VCaP (cell line): ENCODE measurements around the gene ACOX3.
"Not testable (repeated sequence)": the region's sequence is repeated elsewhere in the genome, so short reads cannot be mapped to it uniquely, and the experiment has no call there.

ENCODE experiments used
- H3K27ac ChIP-seq: fragments of 450-650 bp; 2 replicates; pipeline ENCODE4 v1.5.1; 2017
- TF ChIP-seq, protein P1 (sequence below): fragments of 450-650 bp; conservative IDR thresholded peaks from 2 replicates; pipeline ENCODE4 v1.5.1; 2017; ENCODE audit warnings: mild to moderate bottlenecking, moderate library complexity

ACOX3 gene

DNA sequence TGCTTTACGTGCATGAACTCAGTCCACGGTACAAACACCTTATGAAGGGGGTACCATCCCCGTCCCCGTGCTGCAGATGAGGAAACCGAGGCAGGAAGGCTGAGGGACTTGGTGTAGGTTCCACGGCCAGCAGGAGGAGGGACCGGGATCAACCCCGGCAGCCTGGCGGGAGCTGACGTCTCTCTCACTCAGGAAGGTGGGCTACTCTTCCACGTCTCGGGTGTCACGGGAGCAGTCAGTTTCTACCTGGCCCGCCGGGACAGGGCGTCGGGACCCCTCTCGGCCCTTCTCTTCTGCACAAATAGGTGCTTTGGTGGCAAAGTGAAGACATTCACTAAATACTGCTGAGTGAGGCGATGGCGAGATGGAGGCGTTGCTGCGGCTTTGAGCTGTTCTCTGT lies 53.3 kb downstream of the ACOX3 start:
- no peak overlapping the region for H3K27ac ChIP-seq
- TF ChIP-seq, protein P1, sequence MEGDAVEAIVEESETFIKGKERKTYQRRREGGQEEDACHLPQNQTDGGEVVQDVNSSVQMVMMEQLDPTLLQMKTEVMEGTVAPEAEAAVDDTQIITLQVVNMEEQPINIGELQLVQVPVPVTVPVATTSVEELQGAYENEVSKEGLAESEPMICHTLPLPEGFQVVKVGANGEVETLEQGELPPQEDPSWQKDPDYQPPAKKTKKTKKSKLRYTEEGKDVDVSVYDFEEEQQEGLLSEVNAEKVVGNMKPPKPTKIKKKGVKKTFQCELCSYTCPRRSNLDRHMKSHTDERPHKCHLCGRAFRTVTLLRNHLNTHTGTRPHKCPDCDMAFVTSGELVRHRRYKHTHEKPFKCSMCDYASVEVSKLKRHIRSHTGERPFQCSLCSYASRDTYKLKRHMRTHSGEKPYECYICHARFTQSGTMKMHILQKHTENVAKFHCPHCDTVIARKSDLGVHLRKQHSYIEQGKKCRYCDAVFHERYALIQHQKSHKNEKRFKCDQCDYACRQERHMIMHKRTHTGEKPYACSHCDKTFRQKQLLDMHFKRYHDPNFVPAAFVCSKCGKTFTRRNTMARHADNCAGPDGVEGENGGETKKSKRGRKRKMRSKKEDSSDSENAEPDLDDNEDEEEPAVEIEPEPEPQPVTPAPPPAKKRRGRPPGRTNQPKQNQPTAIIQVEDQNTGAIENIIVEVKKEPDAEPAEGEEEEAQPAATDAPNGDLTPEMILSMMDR = no peak

DNA sequence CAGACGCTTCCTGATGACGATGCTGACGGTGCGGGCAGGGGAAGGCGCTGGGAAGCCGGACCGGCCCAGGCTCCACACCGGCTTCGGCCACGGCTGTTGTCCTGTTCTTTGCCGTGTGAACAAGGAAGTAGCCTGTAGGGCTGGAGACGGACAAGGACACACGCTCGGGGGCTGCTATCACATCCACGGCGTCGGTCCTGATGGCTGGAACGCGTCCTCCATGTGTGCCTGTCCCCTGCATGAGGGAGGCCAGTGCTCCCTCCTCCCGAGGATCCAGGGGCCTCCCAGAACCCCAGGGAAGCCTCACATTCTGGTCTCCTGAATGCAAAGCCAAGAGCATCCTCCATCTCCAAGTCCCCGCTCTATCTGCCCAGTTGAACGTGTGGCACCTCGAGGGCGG lies 53.8 kb downstream of the ACOX3 start:
- TF ChIP-seq, protein P1 = no peak
- no peak overlapping the region for H3K27ac ChIP-seq

DNA sequence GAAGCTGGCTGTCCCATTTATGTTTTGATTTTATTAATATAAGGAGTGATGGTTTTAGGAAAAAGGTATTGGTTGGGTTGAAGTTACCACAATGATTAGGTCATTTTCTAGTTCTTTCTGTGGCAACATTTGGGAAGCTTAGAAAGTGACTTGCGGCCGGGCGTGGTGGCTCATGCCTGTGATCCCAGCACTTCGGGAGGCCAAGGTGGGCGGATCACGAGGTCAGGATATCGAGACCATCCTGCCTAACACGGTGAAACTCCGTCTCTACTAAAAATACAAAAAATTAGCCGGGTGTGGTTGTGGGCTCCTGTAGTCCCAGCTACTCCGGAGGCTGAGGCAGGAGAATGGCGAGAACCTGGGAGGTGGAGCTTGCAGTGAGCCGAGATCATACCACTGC lies 54.4 kb downstream of the ACOX3 start:
- not testable (repeated sequence) for H3K27ac ChIP-seq

DNA sequence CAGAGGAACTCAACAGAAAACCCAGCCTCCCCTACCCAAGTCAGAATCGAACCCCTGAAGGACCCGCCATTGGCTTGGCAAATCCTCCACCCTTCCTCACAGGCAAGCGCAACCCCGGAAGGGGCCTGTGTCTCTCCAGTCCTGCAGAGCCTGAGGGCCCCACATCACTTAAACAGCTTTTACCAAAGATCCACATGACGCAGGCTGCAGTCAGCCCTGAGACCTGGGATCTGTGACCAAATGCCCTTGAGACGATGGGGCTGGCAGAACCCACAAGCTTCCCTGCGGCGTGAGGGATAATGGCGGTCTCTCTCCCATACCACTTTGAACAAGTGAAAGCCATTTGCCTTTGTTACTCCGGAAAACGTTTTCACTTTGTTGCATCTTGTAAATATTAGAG lies 54.9 kb downstream of the ACOX3 start:
- no peak overlapping the region for H3K27ac ChIP-seq
- TF ChIP-seq, protein P1 = no peak

DNA sequence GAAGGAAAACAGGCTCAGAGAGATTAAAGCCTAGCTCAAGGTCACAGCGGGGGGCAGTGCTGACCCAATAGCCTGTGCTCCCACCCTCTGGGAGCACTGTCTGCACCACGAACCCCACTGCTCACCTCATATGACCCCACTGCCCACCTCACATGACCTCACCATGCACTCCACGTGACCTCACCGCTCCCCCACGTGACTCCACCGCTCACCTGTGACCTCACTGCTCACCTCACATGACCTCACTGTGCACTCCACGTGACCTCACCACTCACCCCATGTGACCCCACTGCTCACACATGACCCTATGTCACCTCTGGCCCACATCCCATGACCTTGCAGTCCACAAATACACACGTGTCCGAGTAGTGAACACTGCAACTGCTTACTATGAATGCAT lies 55.4 kb downstream of the ACOX3 start:
- TF ChIP-seq, protein P1 = no peak
- no peak overlapping the region for H3K27ac ChIP-seq

DNA sequence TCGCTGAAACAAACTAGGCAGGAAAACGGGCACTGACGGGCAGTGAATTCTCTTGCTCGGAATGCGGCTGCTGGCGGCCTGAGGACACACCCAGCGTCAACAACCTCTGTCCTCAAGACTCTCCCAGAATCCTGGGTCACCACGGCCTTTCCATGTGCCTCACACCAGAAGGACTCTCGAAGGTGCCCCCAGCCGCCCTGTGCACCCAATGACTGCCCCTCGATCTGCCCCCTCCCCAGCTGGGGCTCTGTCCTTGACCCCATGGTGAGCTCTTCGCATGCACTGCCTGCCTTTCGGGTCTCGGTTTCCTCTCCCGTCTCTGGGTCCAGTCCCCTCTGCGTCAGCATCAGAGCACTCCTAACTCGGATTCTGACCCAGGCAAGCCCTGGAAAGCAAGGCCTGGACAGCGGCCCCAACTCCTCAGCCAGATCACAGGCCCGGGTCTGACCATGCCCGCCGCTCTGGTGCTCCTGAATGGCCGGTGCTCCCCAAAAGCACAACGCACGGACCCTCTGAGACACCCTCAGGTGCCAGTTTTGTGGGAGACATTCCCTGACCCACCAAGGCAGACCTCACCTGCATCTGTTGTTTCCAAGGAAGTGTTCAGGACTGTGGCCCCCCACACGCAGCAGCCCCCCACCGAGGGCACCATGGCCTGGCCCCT lies 56.0 kb downstream of the ACOX3 start:
- TF ChIP-seq, protein P1 = no peak
- no peak overlapping the region for H3K27ac ChIP-seq

DNA sequence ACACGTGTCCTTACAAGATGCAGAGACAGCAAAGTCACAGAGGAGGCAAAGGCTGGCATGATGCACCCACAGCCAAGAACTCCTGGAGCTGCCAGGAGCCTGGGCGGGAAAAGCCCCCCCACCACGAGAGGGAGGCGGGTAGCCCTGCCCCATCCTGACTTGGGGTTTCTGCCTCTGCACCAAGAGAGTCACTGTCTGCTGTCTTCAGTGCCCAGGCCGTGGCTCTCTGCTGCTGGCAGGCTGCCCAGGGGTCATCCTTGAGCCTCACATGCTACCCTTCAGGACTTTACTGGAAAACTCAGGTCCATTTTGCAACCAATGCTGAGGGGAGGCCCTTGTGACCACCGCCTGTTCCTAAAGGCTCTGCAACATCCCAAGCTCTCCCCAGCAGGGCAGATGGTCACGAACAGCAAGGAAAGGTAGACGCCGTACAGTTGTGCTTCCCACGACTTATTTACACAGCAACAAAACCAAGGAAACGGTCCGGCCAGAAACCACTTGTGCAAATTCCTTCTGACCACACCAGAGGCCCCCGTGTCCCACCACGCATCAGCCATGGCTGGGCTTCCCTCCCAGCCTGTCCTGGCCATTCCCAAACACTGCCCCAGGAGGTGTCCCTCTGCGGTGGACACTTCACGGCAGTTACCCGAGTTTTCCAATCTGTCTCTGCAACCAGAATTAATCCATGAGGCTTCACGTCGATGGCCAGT lies 56.9 kb downstream of the ACOX3 start:
- TF ChIP-seq, protein P1 = no peak
- H3K27ac ChIP-seq = no peak overlapping the region

DNA sequence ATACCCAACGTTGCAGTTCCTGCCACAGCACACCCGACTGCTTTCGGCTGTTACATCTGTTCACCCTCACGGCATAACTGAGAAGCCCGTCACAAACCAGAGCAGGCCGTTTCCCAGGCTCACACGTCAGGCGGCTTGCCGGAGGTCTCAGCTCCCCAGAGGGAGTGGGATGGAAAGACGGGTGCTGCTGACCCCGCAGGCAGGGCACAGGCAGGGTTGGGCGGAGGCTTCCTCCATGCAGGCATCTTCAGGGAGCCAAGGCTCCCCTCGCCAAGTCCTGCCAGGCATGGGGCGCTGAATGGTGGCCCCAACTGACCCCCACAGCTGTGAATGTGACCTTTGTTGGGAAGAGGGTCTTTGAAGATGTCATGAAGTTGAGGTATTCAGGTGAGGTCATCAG lies 57.5 kb downstream of the ACOX3 start:
- no peak overlapping the region for H3K27ac ChIP-seq
- TF ChIP-seq, protein P1 = no peak
